HG02763 (cell line): ENCODE data around the gene ECT2.
A peak's percentile ranks its signal among the peaks of the same experiment; 100 is the strongest.
"Not testable (repeated sequence)": the region's sequence is repeated elsewhere in the genome, so short reads cannot be mapped to it uniquely, and the experiment has no call there.

Source experiments
- ATAC-seq: cut with Tn5 transposase; IDR thresholded peaks from one replicate; pipeline ENCODE4 v1.9.1; 2021; ENCODE audit warnings: mild to moderate bottlenecking, moderate library complexity; ENCODE audit not compliant: unreplicated experiment

Gene ECT2

DNA sequence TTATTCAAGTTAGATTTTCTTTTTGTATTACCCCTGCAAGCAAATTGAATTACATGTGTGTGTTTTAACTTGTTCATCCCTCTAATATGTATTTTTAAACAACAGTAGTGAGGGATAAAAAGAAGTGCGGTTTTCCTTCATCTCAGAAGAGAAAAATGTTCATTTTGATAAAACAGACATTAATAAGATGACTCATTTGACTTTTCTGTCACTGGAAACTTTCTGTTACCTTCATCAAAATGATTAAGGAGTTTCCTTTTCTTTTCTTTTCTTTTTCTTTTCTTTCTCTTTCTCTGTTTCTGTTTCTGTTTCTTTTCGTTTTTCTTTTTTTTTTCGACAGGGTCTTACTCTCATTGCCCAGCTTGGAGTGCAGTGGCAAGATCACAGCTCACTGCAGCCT, 53.0 kb downstream of the ECT2 start:
- no peak for ATAC-seq

DNA sequence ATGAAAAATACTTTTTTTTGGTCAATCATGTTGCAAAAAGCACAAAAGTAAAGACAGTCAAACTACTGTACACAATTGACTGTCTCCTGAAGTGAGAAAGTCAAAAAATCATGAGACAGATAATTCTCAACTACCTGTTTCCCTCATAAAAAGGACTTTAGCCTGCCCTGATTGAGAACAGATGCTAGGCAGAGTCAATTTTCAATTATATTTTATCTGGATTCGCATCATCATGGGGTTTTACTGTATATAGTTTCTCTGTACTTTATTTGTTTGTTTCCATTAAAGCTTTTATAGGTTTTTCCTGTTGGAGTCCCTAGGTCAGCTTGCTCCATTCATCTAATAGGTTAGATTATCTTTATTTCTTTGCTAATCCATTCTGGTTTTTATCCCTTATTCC, 53.8 kb downstream of the ECT2 start:
- no peak for ATAC-seq

DNA sequence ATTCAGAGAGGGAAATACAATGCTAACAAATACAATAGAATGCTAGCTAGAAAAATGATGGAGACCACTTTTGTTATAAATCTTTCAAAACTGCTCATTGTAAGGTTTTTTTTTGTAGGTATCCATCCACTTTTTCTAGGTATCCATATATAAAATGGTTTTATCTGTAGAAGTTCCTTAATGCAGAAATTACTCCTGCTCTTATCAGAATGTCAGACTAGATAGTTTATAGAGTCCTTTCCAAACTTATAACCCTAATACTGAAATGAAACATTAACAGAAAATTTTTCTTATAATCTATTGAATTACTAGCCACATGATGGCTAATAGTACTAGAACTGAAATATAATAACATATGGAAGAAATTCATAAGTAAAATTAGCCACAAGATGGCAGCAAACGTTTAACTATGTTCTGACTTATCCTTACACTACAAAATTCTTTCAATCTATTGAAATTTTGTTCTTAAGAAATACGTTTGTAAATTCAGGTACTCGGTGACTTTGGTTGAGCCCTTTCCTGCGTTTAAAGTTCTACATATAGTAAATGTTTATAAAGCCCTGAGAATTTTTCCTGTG, 58.5 kb downstream of the ECT2 start:
- no peak for ATAC-seq

DNA sequence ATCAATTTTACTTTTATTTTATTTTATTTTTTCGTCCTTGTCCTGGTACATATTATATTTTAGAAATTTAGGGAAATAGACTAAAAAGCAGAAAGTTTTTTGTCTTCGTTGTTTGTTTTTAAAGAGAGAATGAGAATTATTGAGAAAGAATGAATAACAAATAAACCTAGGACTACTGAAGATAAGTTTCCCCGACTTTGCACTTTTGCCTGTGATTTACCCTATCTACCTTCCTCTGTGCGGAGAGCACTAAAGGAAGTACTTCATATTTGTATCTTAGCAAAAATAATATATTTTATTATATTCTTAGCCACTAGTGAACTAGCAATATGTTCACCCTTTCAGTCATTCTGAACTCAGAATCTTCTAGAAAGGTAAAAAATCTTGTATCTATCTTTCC, 60.6 kb downstream of the ECT2 start:
- no peak for ATAC-seq

DNA sequence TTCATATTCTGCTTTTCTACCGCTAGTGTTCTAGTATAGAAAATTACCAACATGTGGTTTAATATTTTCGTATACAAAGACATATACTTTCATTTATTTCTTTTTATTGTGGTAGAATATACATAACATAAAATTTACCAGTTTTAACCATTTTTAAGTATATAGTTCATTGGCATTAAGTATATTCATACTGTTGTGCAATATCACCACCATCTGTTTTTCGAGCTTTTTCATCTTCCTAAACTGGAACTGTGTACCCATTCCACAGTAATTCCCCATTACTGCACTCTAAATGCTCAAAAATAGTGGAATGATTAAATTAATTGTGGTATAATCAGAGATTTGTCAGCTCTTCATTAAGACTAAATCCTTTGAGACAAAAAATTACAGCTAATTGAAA, 62.9 kb downstream of the ECT2 start:
- ATAC-seq = no peak

DNA sequence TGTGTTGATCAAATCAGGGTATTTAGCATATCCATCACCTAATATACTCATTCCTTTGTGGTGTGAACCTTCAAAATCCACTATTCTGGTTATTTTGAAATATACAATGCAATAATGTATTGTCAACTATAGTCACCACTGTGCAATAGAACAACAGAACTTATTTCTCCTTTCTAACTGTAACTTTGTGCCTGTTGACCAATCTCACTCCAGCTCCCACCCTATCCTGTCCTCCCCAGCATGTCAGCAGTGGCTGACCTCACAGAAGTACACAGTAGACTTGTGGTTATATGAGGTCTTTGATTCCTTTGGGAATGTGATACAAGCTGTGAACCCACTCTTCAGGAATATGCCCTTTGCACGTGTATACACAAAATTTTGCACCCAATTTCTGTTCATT, 64.2 kb downstream of the ECT2 start:
- no peak for ATAC-seq

DNA sequence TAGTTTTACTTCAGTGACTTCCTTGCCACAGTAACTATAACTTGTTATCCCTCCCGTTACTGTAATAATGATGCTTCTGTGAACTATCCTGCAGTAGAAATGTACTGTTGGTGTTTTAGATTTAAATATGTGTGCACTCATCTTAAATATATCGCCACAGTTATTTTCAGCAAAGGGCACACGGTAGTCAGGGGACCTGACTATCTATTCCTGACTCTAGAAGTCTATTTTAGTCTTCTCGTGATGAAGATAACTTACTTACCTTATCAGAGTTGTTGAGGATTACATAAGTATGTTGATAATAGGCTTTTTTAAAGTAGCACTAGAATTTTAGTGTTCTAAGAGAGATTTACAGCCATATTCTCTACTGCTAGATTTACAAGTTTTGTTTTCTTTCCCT, 65.3 kb downstream of the ECT2 start:
- ATAC-seq = no peak

DNA sequence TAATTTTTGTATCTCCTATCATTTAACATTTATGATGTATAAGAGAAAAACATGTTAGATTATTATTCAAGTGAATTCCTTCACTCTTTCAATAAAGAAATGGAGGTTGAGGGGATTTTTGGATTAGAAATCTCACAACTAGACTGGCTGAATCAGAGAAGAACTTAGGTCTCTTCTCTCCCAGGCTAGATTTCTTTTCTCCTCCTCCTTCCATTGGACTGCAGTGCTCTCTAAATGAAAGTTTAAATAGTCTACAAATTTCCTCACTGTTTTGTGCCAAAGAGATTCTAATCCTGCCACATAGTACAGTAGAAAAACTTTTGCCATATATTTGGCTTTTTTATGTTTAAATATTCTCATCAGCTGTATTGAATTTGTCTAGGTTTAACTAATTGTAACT, 65.8 kb downstream of the ECT2 start:
- no peak for ATAC-seq

DNA sequence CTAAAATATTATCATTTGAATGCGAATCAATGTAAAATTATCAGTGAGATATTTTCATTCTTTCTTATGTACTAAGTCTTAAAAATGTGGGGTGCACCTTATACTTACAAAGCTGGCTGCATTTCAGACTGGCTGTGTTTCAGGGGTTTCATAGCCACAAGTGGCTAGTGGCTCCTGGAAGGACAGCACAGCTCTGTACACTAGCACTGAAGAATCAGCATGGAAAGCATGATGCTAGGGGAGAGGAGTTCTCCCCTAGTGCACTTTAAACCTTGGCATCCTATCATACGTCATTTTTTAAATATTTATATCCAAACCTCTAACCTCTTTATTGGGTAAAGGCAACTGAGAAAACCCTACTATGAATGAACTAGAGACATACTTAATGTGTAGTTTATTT, 66.4 kb downstream of the ECT2 start:
- no peak for ATAC-seq

DNA sequence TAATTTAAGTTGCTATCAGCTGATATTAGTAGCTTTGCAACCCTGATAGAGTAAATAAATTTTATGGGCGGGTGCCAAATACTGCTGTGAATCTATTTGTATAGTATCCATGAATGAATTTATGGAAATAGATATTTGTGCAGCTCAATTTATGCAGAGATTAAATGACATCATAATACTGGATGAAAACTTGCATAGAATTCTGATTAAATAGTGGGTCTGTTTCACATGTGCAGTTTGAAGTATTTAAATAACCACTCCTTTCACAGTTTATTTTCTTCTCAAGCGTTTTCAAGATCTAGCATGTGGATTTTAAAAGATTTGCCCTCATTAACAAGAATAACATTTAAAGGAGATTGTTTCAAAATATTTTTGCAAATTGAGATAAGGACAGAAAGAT, 70.0 kb downstream of the ECT2 start:
- no peak for ATAC-seq

DNA sequence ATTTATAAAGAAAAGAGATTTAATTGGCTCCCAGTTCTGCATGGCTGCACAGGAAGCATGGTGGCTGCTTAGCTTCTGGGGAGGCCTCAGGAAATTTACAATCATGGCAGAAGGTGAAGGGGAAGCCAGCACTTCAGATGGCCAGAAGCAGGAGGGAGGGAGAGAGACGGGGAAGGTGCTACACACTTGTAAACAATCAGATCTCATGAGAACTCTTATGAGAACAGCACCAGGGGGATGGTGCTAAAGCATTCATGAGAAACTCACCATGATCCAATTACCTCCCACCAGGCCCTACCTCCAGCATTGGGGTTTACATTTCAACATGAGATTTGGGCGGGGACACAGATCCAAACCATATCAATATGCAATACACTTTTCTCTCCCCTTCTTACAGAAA, 73.7 kb downstream of the ECT2 start:
- ATAC-seq = no peak

DNA sequence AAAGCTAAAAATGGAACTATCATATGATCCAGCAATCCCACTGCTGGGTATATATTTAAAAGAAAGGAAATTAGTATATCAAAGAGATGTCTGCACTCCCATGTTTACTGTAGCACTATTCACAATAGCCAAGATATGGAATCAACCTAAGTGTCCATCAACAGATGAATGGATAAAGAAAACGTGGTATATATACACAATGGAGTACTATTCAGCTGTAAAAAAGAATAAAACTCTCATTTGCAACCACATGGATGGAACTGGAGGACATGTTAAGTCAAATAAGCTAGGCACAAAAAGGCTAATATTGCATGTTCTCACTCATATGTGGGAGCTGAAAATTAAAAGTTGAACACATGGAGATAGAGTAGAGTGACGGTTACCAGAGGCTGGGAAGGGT, 76.7 kb downstream of the ECT2 start:
- ATAC-seq = not testable (repeated sequence)

DNA sequence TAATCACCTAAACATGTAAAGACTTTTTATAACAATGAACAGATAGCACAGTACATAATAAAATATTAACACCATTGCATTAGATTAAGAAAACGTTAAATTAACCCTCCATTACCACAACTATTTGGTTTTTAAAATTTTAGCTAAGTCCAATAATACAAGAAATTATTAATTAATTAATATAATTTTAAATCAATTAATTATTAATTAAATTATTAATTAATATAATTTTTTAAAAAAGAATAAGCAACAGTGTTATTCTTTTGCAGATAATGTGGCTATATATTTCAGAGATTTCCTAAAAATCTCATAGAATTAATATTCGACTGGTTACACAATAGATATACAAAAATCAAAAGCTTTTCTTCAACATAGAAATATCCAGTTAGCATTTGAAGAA, 82.5 kb downstream of the ECT2 start:
- ATAC-seq = no peak

DNA sequence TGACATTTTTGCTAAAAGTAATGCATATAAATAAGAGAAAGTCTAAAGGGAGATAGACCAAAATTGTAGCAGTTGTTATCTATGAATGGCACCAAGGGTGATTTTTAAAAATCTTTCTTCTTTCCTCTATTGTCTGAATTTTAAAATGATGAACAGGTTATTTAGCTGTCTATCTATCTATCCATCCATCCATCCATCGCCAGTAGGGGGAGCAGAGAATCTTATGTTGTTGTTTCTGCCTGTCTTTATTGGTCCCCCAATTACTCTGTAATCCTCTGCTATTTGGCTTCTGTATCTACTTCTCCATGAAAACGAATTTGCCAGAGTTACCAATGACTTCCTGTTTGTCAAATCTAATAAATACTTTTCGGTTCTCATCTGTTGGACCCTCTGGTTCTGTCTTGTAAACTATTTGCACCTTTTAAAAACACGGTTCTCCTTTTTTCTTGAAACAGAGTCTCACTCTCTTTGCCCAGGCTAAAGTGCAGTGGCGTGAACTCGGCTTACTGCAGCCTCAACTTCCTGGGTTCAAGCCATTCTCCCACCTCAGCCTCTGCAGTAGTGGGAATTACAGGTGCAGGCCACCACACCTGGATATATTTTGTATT, 86.0 kb downstream of the ECT2 start:
- ATAC-seq = peak; percentile 77

DNA sequence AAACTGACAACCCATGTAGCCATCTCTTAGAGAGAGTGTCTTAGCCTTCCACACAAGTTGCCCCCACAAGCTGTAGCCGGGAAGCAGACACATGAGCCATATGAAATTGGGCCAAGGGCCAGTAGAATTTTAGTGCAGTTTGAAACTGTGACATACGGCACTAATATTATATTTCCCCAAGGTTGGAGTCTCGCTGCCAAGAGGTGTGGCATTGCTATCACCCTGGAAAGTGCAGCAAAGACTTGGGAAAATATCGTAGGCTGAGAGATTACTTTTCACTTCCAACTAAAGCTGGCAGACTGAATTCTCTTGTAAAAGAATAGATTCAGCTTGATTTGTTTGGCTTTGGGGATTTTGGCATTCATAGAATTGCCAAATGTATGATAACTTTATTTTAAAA, 89.2 kb downstream of the ECT2 start:
- no peak for ATAC-seq

DNA sequence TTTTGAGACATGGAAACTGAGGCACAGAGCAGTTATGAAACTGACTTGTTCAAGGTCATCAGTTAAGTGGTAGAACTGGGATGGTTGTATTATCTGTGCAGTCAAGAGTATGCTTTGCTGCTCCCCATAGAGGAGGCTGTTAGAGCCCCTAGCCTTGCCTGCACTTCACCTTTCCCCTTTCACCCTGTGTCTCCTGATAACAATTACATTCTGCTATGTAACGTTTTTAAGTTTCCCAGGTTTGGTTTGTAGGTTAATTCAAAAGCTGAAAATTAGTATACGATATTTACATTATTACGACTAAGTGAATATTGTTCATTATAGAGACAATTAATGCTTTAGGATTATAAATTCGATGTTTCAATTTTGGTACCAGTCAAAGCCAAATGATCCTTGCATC, 89.9 kb downstream of the ECT2 start:
- ATAC-seq = no peak

DNA sequence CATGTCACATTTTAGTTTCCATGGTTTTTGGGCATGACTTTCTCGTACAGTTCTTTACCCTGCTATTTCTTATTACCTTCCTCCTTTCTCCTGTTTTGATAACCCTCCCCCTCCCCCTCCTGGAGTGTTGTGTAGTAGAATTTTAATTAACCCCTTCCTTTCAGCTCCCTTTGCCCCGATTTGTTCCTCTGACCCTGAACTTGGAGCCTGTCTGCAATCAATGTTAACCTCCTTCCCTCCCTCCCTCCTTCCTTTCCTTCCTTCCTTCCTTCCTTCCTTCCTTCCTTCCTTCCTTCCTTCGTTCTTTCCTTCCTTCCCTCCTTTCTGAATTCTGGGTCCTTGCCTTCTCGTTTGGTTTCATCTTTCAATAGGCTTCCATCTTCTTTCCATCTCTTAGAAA, 90.4 kb downstream of the ECT2 start:
- no peak for ATAC-seq

DNA sequence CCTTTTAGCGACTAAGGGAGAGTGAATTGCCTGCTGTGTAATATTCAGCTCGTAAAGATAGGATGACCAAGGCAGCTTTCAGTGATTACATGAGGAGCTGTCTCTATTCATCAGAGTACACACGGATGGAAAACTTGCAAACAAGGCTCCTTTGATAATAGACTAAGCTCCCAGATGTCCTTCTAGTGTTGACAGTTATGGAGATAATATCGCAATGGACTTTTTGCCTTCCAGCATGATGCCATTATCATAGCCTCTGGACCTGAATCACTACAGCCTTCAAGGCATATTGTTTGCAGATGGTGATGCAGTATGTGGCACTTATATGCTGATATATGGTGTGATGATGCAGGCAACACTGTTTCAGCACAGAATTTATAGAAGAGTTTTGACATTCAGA, 93.9 kb downstream of the ECT2 start:
- no peak for ATAC-seq

DNA sequence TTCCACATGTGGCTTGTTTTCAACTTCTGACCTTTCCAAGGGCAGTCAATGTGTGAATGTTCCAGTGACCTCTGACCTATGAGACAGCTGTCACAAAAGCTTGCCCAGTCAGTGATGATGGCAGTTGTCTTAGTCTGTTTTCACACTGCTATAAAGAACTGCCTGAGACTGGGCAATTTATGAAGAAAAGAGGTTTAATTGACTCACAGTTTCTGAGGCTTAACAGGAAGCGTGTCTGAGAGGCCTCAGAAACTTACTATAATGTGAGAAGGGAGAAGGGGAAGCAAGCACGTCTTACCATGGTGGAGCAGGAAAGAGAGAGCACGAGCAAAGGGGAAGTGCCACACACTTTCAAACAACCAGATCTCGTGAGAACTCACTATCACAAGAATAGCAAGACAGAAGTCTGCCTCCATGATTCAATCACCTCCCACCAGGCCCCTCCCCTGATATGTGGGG, 95.6 kb downstream of the ECT2 start:
- no peak for ATAC-seq

DNA sequence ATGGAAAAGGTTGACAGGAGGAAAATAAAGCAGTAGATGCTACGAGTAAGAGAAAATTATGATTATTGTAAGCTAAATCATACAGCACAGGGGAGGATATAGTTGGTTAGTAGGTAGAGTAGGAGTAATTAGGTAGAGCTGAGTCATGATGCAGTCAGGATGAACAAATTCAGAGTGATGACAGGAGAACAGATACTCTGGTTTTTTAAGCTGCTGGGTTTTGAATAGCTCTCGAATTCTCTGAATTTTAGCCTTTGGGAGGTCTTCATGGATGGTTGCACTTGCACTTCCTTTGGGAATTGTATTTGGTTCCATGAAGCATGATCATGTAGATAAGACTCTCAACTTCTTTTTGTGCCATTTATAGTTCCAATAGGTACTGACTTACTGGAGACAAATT, 96.2 kb downstream of the ECT2 start:
- no peak for ATAC-seq

DNA sequence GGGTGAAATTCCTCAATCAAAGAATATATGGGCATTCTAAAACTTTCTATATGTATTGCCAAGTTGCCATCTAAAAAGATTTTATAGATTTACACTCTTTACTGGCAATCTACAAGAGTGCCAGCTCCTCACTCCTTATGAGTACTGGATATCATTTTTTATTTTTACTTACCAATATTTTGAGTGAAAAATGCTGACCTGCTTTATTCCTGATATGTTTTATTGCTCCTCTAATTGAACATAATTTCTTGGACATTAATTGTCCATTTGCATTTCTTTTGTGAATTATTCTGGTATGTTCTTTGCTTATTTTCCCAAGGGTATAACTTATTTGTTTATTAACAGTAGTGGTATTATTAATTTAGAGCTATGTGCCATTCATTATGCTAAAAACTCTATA, 96.8 kb downstream of the ECT2 start:
- ATAC-seq = no peak

DNA sequence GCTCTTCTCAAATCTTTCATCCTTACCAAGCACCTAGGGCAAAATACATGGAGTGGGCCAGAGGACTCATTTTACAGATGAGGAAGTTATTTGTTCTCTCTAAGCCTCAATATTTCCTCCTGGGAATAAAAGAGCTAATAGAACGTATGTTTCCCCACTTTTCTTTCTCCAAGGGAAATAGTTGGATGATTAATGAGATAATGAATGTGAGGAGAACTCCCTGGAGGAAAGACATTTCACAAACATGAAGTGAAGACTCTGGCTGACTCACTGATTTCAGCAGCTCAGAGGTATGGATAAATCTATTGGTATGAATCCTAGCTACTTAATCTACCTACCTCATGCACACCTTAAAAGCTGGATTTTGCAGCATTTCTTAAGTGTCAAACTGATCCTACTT, 98.4 kb downstream of the ECT2 start:
- no peak for ATAC-seq

DNA sequence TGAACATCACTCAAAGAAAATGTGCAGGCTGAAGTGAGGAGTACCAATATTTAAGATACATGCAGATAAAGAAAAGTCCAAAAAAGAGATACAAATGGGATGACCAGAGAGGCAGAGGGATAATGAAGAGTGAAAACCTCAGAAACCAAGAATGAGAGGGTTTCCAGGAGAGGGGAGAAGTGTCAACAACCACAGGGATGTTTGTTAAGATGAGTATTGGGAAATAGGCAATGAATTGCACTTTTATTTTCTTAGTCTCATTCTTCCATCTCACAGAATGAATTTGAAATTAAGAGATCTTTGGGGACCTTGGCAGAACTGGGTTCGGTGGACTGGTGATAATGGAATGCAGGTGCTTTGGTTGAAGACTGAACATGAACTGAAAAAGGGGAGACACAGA, 102.5 kb downstream of the ECT2 start:
- no peak for ATAC-seq
